ENCODE data around the gene GRAMD4.

GRAMD4 gene

DNA sequence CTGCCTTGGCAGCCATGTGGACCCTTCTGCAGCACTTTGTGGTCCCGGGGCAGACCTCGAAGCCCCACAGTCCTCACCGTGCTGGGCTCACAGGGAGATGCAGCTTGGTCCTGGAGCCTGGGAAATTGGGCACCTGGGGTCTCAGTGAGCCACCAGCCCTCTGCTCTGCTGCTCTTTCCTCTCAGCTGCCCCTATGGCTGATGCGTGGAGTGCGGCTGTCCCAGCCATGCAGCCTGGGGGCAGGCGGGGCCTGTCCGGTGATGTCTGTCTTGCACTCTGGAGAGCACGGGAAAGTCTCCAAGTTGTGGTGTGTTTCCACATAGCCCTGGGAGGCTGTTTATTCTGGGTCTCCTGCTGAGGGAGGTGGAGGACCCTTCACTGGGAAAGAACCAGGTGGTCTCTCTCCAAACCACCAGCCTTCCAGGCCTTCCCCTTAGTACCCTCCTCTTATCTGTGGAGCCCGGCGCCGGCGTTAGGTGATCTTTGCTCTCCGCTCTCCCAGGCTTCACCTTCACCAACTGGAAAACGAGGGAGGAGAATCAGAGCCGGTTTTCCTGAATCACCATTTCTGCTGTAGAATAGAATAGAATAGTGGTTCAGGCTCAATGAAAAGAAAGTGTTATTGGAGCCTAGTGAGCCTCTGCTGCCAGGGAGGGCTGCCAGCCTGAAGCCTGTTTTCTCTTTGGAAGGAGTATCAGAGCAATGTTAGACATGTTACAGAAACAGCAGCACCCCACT, 41.2 kb upstream of the GRAMD4 start:
- DNase-seq = no peak
- H3K4me3 ChIP-seq (ENCODE audit: low read depth, low read length) = no peak overlapping the region
- H3K27me3 ChIP-seq (replicated peaks) = no peaks in the 10 kb centered on the region
- in situ Hi-C loops (cut with HindIII; ENCODE audit: low pct_ligation_motif_present, low sequenced_read_pairs) = no loop called here
- TF ChIP-seq, protein P1, sequence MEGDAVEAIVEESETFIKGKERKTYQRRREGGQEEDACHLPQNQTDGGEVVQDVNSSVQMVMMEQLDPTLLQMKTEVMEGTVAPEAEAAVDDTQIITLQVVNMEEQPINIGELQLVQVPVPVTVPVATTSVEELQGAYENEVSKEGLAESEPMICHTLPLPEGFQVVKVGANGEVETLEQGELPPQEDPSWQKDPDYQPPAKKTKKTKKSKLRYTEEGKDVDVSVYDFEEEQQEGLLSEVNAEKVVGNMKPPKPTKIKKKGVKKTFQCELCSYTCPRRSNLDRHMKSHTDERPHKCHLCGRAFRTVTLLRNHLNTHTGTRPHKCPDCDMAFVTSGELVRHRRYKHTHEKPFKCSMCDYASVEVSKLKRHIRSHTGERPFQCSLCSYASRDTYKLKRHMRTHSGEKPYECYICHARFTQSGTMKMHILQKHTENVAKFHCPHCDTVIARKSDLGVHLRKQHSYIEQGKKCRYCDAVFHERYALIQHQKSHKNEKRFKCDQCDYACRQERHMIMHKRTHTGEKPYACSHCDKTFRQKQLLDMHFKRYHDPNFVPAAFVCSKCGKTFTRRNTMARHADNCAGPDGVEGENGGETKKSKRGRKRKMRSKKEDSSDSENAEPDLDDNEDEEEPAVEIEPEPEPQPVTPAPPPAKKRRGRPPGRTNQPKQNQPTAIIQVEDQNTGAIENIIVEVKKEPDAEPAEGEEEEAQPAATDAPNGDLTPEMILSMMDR (IDR thresholded peaks at IDR 0.05; ENCODE audit: low read depth, low read length, missing control alignments) = no peak
- H3K36me3 ChIP-seq (replicated peaks) = no peaks in the 10 kb centered on the region
- H3K27ac ChIP-seq = no peak overlapping the region

DNA sequence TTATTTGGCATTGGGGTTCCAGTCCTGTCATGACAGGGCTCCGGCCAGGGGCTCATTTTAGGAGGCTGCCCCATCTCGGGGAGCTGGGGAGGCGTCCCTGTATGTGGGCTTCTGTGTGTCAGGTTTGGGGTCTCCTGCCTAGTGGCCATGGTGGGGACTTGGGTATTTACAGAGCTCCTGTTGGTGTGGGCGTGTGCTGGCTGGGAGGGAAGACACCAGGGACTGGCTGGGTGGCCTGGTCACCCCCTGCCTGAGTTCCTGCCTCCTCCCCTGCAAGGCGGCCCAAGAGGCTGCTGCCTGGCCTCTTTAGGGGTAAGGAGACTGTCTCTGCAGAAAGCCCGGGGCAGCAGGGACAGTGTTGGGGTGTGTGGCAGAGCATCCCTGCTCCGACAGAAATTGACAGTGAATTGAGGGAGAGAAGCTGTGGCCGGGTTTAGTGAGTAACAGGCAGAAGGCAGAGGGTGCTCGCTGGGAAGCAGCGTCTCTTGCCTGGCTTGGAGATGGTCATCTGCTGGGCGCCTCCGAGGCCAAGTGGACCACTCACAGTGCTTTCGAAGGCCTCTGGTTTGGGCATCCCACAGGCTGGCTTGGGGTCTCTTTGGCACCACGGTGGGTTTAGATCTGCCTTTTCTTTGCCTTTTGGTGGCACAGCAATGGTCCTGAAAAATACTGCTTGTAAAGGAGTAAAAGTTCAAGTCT, 40.3 kb upstream of the GRAMD4 start:
- Histone ChIP-seq H3K36me3 (replicated peaks) (no peaks in the 10 kb centered on the region), H3K27me3 (replicated peaks) (no peaks in the 10 kb centered on the region), H3K4me3 (ENCODE audit: low read depth, low read length) (no peak overlapping the region), H3K27ac (no peak overlapping the region)
- no peak for DNase-seq
- TF ChIP-seq, protein P1 (IDR thresholded peaks at IDR 0.05; ENCODE audit: low read depth, low read length, missing control alignments) = no peak
- in situ Hi-C loops (cut with HindIII; ENCODE audit: low pct_ligation_motif_present, low sequenced_read_pairs) = no loop called here

DNA sequence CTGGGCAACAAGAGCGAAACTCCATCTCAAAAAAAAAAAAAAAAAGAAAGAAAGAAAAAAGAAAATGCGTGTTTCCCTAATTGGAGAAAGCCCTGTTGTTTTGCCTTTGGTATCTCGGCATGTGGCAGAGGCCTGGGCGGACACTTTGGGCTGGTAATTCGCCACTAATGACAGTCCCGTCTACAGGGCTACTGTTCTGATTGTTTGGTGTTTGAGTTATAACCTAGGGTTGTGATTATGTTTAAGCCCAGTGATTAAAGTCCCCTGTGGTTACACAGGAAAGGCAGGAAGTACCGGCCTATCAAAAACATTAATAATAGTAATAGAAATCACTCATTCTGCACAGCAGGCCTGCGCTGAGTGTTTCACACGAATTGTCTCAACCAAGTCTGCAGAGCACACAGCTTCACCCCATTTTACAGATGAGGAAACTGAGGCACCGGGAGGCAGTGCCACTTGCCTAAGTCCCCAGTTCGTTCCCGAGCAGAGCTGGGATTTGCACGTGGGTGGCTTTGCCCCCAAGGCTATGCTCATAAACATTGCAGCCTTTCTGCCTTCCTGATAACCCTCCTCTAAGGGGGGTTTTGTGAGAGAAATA, 39.1 kb upstream of the GRAMD4 start:
- no peaks in the 10 kb centered on the region for H3K36me3 ChIP-seq (replicated peaks)
- no peak for DNase-seq
- in situ Hi-C loops (cut with HindIII; ENCODE audit: low pct_ligation_motif_present, low sequenced_read_pairs) = no loop called here
- H3K27me3 ChIP-seq (replicated peaks) = no peaks in the 10 kb centered on the region
- no peak overlapping the region for H3K27ac ChIP-seq
- H3K4me3 ChIP-seq (ENCODE audit: low read depth, low read length) = no peak overlapping the region
- TF ChIP-seq, protein P1 (IDR thresholded peaks at IDR 0.05; ENCODE audit: low read depth, low read length, missing control alignments) = no peak

DNA sequence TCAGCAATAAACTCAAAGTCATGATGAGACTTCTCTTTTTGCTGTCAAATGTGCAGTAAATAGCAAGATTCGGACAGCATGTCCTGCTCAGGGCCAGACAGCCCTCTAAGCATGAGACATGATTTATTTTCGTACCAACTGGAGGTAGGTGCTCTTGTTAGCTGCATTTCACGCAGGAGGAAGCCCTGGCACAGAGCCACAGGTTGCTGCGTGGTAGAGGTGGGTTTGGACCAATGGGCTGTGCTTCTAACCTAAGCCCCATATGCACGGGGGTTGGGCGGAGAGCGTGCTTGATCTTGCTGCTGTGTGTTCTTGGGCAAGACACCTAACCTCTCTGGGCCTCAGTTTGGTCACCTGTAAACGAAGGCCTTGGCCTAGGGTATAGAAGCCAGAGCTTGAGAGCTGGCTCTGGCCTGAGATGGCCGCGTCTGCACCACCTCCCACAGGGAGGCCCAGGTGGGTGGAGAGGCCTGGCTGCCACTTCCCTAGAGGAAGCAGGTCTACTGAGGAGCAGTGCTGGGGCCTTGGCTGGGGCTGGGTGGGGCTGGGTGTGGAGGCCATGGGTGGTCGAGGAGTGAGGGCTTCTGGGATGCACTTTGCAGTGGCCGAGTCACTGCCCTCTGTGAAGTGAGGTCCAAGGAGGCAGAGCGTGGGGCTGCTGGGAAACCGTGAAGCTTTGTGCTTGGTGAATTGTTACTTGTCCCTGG, 38.5 kb upstream of the GRAMD4 start:
- Histone ChIP-seq H3K4me3 (ENCODE audit: low read depth, low read length) (no peak overlapping the region), H3K27ac (no peak overlapping the region), H3K27me3 (replicated peaks) (no peaks in the 10 kb centered on the region), H3K36me3 (replicated peaks) (no peaks in the 10 kb centered on the region)
- no peak for DNase-seq
- TF ChIP-seq, protein P1 (IDR thresholded peaks at IDR 0.05; ENCODE audit: low read depth, low read length, missing control alignments) = no peak
- in situ Hi-C loops (cut with HindIII; ENCODE audit: low pct_ligation_motif_present, low sequenced_read_pairs) = no loop called here

DNA sequence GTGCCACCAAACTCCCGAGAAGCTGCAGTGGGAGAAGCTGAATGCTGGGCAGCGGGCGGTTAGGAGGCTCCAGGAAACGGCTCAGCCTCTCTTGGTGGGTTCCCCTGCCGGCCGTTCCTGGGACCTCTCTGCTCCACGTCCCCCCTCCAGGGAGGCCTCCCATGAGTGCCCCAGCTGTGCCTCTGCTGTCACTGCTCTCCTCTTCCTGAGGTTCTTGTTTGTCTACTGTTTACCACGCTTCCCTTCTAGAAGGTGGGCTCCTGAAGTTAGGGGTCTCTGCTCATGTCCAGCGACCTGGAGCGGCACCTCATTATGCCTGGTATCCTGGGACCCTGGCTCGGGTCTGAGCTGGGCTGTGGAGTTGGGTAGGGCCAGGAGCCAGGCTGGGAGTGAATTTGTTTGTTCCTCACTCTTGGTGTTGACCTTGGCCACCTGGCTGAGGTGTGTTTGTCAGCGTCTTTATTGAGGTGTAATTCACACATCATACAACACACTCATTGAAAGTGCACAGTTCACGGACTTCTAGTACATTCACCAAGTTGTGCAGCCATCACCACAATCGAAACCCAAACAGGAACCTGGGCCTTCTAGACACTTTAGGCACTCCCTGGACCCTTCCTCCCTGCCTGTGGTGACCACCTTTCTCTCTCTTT, 37.8 kb upstream of the GRAMD4 start:
- Histone ChIP-seq H3K36me3 (replicated peaks) (no peaks in the 10 kb centered on the region), H3K27me3 (replicated peaks) (no peaks in the 10 kb centered on the region), H3K27ac (no peak overlapping the region), H3K4me3 (ENCODE audit: low read depth, low read length) (no peak overlapping the region)
- in situ Hi-C loops (cut with HindIII; ENCODE audit: low pct_ligation_motif_present, low sequenced_read_pairs) = no loop called here
- TF ChIP-seq, protein P1 (IDR thresholded peaks at IDR 0.05; ENCODE audit: low read depth, low read length, missing control alignments) = peak; percentile 5
- DNase-seq = no peak

Data from brain microvascular endothelial cell (primary cell).